ENCODE data around the gene HYOU1. TPM values are rescaled to one million over a fixed set of nuclear protein-coding genes. Genes with fewer than 3 reads are reported as not detected.

The HYOU1 gene
- total and polyA plus RNA-seq, 2 experiments from 2014 or later, result 48.2 to 229 TPM

- H2AFZ ChIP-seq, result no peak overlapping the region
- no peak overlapping the region for H3K27ac ChIP-seq (ENCODE audit: low read depth)
- H3K4me1 Mint-ChIP-seq, result peaks cover 15% of the 10 kb centered on the region
- H3K4me1 ChIP-seq (ENCODE audit: insufficient read depth), result peaks cover 13% of the 10 kb centered on the region
- H3K4me2 ChIP-seq, result no peak overlapping the region
- H3K79me2 ChIP-seq (replicated peaks; ENCODE audit: insufficient read depth), result peaks cover 12% of the 10 kb centered on the region
- H3K27ac Mint-ChIP-seq, result no peak overlapping the region
- peaks cover 97% of the 10 kb centered on the region for H3K36me3 Mint-ChIP-seq (ENCODE audit: low read depth)
- DNase-seq (ENCODE audit: low spot score), result no peak
- ATAC-seq, result no peak
- no peak overlapping the region for H3K4me3 Mint-ChIP-seq
- TF ChIP-seq, protein P1, sequence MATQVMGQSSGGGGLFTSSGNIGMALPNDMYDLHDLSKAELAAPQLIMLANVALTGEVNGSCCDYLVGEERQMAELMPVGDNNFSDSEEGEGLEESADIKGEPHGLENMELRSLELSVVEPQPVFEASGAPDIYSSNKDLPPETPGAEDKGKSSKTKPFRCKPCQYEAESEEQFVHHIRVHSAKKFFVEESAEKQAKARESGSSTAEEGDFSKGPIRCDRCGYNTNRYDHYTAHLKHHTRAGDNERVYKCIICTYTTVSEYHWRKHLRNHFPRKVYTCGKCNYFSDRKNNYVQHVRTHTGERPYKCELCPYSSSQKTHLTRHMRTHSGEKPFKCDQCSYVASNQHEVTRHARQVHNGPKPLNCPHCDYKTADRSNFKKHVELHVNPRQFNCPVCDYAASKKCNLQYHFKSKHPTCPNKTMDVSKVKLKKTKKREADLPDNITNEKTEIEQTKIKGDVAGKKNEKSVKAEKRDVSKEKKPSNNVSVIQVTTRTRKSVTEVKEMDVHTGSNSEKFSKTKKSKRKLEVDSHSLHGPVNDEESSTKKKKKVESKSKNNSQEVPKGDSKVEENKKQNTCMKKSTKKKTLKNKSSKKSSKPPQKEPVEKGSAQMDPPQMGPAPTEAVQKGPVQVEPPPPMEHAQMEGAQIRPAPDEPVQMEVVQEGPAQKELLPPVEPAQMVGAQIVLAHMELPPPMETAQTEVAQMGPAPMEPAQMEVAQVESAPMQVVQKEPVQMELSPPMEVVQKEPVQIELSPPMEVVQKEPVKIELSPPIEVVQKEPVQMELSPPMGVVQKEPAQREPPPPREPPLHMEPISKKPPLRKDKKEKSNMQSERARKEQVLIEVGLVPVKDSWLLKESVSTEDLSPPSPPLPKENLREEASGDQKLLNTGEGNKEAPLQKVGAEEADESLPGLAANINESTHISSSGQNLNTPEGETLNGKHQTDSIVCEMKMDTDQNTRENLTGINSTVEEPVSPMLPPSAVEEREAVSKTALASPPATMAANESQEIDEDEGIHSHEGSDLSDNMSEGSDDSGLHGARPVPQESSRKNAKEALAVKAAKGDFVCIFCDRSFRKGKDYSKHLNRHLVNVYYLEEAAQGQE (IDR thresholded peaks at IDR 0.05; ENCODE audit: unreplicated experiment), result no peak
- no peak for TF ChIP-seq EZH2phosphoT487 (IDR thresholded peaks at IDR 0.05; ENCODE audit: unreplicated experiment)
- TF ChIP-seq NANOG (IDR thresholded peaks at IDR 0.05; ENCODE audit: borderline replicate concordance), result no peak
- no peak for TF ChIP-seq ZNF114 (CRISPR knock-in tag; IDR thresholded peaks at IDR 0.05)
- TF ChIP-seq STAT1 (IDR thresholded peaks at IDR 0.05; ENCODE audit: unreplicated experiment), result no peak
- TF ChIP-seq CTCF (conservative IDR thresholded peaks at IDR 0.05; ENCODE audit: low read depth in 2 of 2), result no peak
- TF ChIP-seq JUNB (IDR thresholded peaks at IDR 0.05; ENCODE audit: unreplicated experiment), result no peak
- no peak for TF ChIP-seq POLR2AphosphoS5 (IDR thresholded peaks at IDR 0.05; ENCODE audit: low read depth)
- TF ChIP-seq, protein P2, sequence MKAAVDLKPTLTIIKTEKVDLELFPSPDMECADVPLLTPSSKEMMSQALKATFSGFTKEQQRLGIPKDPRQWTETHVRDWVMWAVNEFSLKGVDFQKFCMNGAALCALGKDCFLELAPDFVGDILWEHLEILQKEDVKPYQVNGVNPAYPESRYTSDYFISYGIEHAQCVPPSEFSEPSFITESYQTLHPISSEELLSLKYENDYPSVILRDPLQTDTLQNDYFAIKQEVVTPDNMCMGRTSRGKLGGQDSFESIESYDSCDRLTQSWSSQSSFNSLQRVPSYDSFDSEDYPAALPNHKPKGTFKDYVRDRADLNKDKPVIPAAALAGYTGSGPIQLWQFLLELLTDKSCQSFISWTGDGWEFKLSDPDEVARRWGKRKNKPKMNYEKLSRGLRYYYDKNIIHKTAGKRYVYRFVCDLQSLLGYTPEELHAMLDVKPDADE (IDR thresholded peaks at IDR 0.05), result no peak
- no peak for TF ChIP-seq ZNF331 (CRISPR knock-in tag; IDR thresholded peaks at IDR 0.05; ENCODE audit: low read depth)
- TF ChIP-seq ZNF462 (CRISPR knock-in tag; IDR thresholded peaks at IDR 0.05), result no peak
- TF ChIP-seq EZH2 (IDR thresholded peaks at IDR 0.05; ENCODE audit: low read depth, unreplicated experiment), result no peak
- no peak for TF ChIP-seq CREB1 (CRISPR knock-in tag; IDR thresholded peaks at IDR 0.05; ENCODE audit: low read depth)
- no peak overlapping the region for H3K4me3 ChIP-seq
- peaks cover 6% of the 10 kb centered on the region; the same call in 1 of the 2 replicates for H3F3A ChIP-seq (replicated peaks; ENCODE audit: low read depth)
- peaks cover 16% of the 10 kb centered on the region for H4K20me1 ChIP-seq (replicated peaks; ENCODE audit: insufficient read depth)
- H3K36me3 ChIP-seq (ENCODE audit: insufficient read depth), result peaks cover 52% of the 10 kb centered on the region
- no peaks in the 10 kb centered on the region for H3K27me3 ChIP-seq (ENCODE audit: insufficient read depth)
- no peaks in the 10 kb centered on the region for H3K9me3 Mint-ChIP-seq
- peaks cover 13% of the 10 kb centered on the region for H3K27me3 Mint-ChIP-seq (ENCODE audit: insufficient read depth, low read depth, poor library complexity)
- no peaks in the 10 kb centered on the region for H3K9me2 ChIP-seq (ENCODE audit: insufficient read depth)
Measured at GRCh38 chr11:119049081-119049480, 7.9 kb downstream of the HYOU1 start.
